AG09309 (cell line): ENCODE measurements around the gene KCNH1.

Source experiments
- DNase-seq: peaks from one replicate; pipeline ENCODE4 v3.0.0-alpha.2; 2010; ENCODE audit warnings: low read depth
- H3K4me3 ChIP-seq: 2 replicates; pipeline ENCODE4 v1.5.1; 2011; ENCODE audit warnings: mild to moderate bottlenecking, low read depth, low read length, moderate library complexity; ENCODE audit not compliant: control insufficient read depth
- CTCF ChIP-seq: IDR thresholded peaks from 2 replicates; pipeline ENCODE4 v1.5.1; 2011; ENCODE audit warnings: mild to moderate bottlenecking, low read depth, low read length, inconsistent platforms; ENCODE audit not compliant: insufficient read depth, control insufficient read depth; ENCODE audit errors: missing control alignments

Gene KCNH1

GRCh38 chr1:211132721-211133392 is 1.1 kb downstream of the KCNH1 start:
- H3K4me3 ChIP-seq, result peak overlapping the region; percentile 67
- no peak for DNase-seq
- no peak for TF ChIP-seq CTCF

GRCh38 chr1:211129776-211130175 is 4.2 kb downstream of the KCNH1 start:
- no peak for DNase-seq
- no peak for TF ChIP-seq CTCF
- no peak overlapping the region for H3K4me3 ChIP-seq

- TF ChIP-seq CTCF, result no peak
- no peak for DNase-seq
- H3K4me3 ChIP-seq, result no peak overlapping the region
These were observed 6.8 kb downstream of the KCNH1 start for GRCh38 chr1:211127166-211127565.

- no peak overlapping the region for H3K4me3 ChIP-seq
- DNase-seq, result peak; percentile 35
- no peak for TF ChIP-seq CTCF
These were observed 7.3 kb downstream of the KCNH1 start for GRCh38 chr1:211126622-211127021.

- peak; percentile 22 for TF ChIP-seq CTCF
- no peak overlapping the region for H3K4me3 ChIP-seq
- peak; percentile 24 for DNase-seq
These were observed 15.4 kb downstream of the KCNH1 start for GRCh38 chr1:211118407-211119102.

GRCh38 chr1:211114446-211114845 is 19.5 kb downstream of the KCNH1 start:
- H3K4me3 ChIP-seq, result no peak overlapping the region
- no peak for DNase-seq
- TF ChIP-seq CTCF, result no peak
